Lower lobe of right lung (tissue), 2 donors: ENCODE results near the gene PARP6. TPM values are rescaled to one million over a fixed set of nuclear protein-coding genes. Genes with fewer than 3 reads are reported as not detected.

Source experiments
- ATAC-seq, 2 donors: fragments of 200-7000 bp; cut with Tn5 transposase; one replicate each; pipeline ENCODE4 v1.9.1; 2020 to 2022; ENCODE audit warnings: mild to moderate bottlenecking in 2 of 2, moderate library complexity in 2 of 2
- DNase-seq: peaks from one replicate; pipeline ENCODE4 v3.0.0-alpha.2; 2020
- H3K27ac ChIP-seq: fragments of 200-600 bp; one replicate; pipeline ENCODE4 v1.8.0; 2022
- H3K27me3 ChIP-seq: fragments of 200-600 bp; one replicate; pipeline ENCODE4 v1.8.0; 2022; ENCODE audit warnings: low read depth
- H3K36me3 ChIP-seq: fragments of 200-600 bp; one replicate; pipeline ENCODE4 v1.8.0; 2022; ENCODE audit warnings: mild to moderate bottlenecking
- H3K4me1 ChIP-seq: fragments of 200-600 bp; one replicate; pipeline ENCODE4 v1.8.0; 2022
- H3K4me3 ChIP-seq: fragments of 200-600 bp; one replicate; pipeline ENCODE4 v1.8.0; 2022; ENCODE audit warnings: mild to moderate bottlenecking
- H3K9me3 ChIP-seq: fragments of 200-600 bp; one replicate; pipeline ENCODE4 v1.8.0; 2022
- intact Hi-C: fragments of 100-400 bp; cut with DNase I; formaldehyde crosslinking; loops from one replicate; pipeline ENCODE4 v1.11.0; 2022
- total RNA-seq: library from RNA; stranded (reverse); fragmentation: NEBNext Ultra II Directional; extraction: Animal tissue kit (Norgen Biotek cat#: 25700); gene quantifications from one replicate; pipeline ENCODE4 v1.2.1, GENCODE V29; 2021
- TF ChIP-seq, protein P1 (sequence below): fragments of 200-600 bp; IDR thresholded peaks from one replicate; pipeline ENCODE4 v1.8.0; 2022; ENCODE audit warnings: antibody characterized with exemption, mild to moderate bottlenecking
- donor health status: DM: no; HTN: yes; CAD: no; lungs with severe emphysema.

PARP6 gene
- total RNA-seq, 1 donor from 2014 or later = 72.2 TPM

DNA sequence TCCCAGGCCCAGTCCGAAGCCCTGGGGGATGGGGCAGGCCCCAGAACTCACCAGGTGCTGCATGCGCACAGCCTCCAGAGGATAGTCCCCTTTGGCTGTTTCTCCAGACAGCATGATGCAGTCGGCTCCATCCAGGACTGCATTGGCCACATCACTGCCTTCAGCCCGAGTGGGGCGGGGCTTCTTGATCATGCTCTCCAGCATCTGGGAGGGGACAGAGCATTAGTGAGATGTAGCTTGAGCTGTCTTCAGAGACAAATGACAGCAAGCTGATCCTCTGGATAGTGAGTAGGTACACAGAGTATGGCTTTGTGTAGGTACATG, 65.7 kb downstream of the PARP6 start:
- Histone ChIP-seq H3K36me3 (peaks cover 100% of the 10 kb centered on the region), H3K4me3 (no peak overlapping the region)

GRCh38 chr15:72205896-72206676, 66.3 kb downstream of the PARP6 start:
- Histone ChIP-seq H3K36me3 (peaks cover 100% of the 10 kb centered on the region), H3K4me1 (peaks cover 12% of the 10 kb centered on the region), H3K27ac (no peak overlapping the region), H3K27me3 (no peaks in the 10 kb centered on the region), H3K4me3 (no peak overlapping the region), H3K9me3 (no peaks in the 10 kb centered on the region)
- no peak for DNase-seq
- ATAC-seq = no peak
- intact Hi-C loops = no loop called here
- TF ChIP-seq, protein P1, sequence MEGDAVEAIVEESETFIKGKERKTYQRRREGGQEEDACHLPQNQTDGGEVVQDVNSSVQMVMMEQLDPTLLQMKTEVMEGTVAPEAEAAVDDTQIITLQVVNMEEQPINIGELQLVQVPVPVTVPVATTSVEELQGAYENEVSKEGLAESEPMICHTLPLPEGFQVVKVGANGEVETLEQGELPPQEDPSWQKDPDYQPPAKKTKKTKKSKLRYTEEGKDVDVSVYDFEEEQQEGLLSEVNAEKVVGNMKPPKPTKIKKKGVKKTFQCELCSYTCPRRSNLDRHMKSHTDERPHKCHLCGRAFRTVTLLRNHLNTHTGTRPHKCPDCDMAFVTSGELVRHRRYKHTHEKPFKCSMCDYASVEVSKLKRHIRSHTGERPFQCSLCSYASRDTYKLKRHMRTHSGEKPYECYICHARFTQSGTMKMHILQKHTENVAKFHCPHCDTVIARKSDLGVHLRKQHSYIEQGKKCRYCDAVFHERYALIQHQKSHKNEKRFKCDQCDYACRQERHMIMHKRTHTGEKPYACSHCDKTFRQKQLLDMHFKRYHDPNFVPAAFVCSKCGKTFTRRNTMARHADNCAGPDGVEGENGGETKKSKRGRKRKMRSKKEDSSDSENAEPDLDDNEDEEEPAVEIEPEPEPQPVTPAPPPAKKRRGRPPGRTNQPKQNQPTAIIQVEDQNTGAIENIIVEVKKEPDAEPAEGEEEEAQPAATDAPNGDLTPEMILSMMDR = no peak

More for the DNA sequence above, 65.7 kb downstream of the PARP6 start:
- Histone ChIP-seq H3K9me3 (no peaks in the 10 kb centered on the region), H3K4me1 (peaks cover 12% of the 10 kb centered on the region), H3K27ac (no peak overlapping the region), H3K27me3 (no peaks in the 10 kb centered on the region)
- no peak for DNase-seq
- intact Hi-C loops = no loop called here
- no peak for ATAC-seq
- TF ChIP-seq, protein P1 = no peak

- intact Hi-C loops = no loop called here
Observed at GRCh38 chr15:72205273-72205672, 67.1 kb downstream of the PARP6 start.

GRCh38 chr15:72203507-72203837, 68.9 kb downstream of the PARP6 start:
- H3K4me3 ChIP-seq = no peak overlapping the region
- intact Hi-C loops = no loop called here
- peak in 1 of 2 donors; percentile 51 for ATAC-seq
- peaks cover 98% of the 10 kb centered on the region for H3K36me3 ChIP-seq
- no peaks in the 10 kb centered on the region for H3K27me3 ChIP-seq
- H3K4me1 ChIP-seq = peaks cover 21% of the 10 kb centered on the region
- H3K27ac ChIP-seq = no peak overlapping the region
- DNase-seq = peak; percentile 48
- H3K9me3 ChIP-seq = no peaks in the 10 kb centered on the region
- TF ChIP-seq, protein P1 = no peak

More at GRCh38 chr15:72205273-72205672, 67.1 kb downstream of the PARP6 start:
- Histone ChIP-seq H3K36me3 (peaks cover 100% of the 10 kb centered on the region), H3K4me3 (no peak overlapping the region), H3K27ac (no peak overlapping the region), H3K4me1 (peaks cover 12% of the 10 kb centered on the region), H3K9me3 (no peaks in the 10 kb centered on the region), H3K27me3 (no peaks in the 10 kb centered on the region)
- DNase-seq (no peak), ATAC-seq (no peak)
- TF ChIP-seq, protein P1 = no peak

- ATAC-seq (no peak), DNase-seq (no peak)
- H3K27ac ChIP-seq = no peak overlapping the region
- intact Hi-C loops = no loop called here
- TF ChIP-seq, protein P1 = no peak
- no peaks in the 10 kb centered on the region for H3K27me3 ChIP-seq
- H3K9me3 ChIP-seq = no peaks in the 10 kb centered on the region
- no peak overlapping the region for H3K4me3 ChIP-seq
- H3K4me1 ChIP-seq = peaks cover 26% of the 10 kb centered on the region
- H3K36me3 ChIP-seq = peaks cover 93% of the 10 kb centered on the region
Observed at GRCh38 chr15:72202801-72203506, 69.4 kb downstream of the PARP6 start.
